Subcutaneous abdominal adipose tissue (tissue), 5 donors: ENCODE data around the gene RRP7A.
"Not testable (repeated sequence)": the region's sequence is repeated elsewhere in the genome, so short reads cannot be mapped to it uniquely, and the experiment has no call there.

ENCODE experiments used
- H3K27ac ChIP-seq: one replicate; pipeline ENCODE4 v1.7.0; 2013; ENCODE audit warnings: low read depth, mild to moderate bottlenecking, inconsistent platforms, low read length, moderate library complexity
- H3K27me3 ChIP-seq, 5 donors: one replicate each; pipeline ENCODE4 v1.7.0; 2013; ENCODE audit warnings: low read length in 5 of 5, inconsistent platforms in 1 of 5; ENCODE audit not compliant: control insufficient read depth in 5 of 5, insufficient read depth in 4 of 5
- H3K36me3 ChIP-seq, 5 donors: one replicate each; pipeline ENCODE4 v1.7.0; 2013; ENCODE audit warnings: low read length in 5 of 5; ENCODE audit not compliant: control insufficient read depth in 5 of 5, insufficient read depth in 5 of 5
- H3K4me1 ChIP-seq, 5 donors: one replicate each; pipeline ENCODE4 v1.7.0; 2013; ENCODE audit warnings: low read length in 5 of 5, mild to moderate bottlenecking in 3 of 5, moderate library complexity in 1 of 5; ENCODE audit not compliant: control insufficient read depth in 5 of 5, insufficient read depth in 5 of 5
- H3K4me3 ChIP-seq, 5 donors: one replicate each; pipeline ENCODE4 v1.7.0; 2013; ENCODE audit warnings: low read length in 5 of 5, low read depth in 1 of 5
- H3K9ac ChIP-seq, 5 donors: one replicate each; pipeline ENCODE4 v1.7.0; 2013; ENCODE audit warnings: low read length in 5 of 5, mild to moderate bottlenecking in 4 of 5, moderate library complexity in 3 of 5
- H3K9me3 ChIP-seq, 5 donors: one replicate each; pipeline ENCODE4 v1.7.0; 2013; ENCODE audit warnings: low read length in 5 of 5; ENCODE audit not compliant: control insufficient read depth in 5 of 5
- donor health status: healthy.
- donor health status: healthy.
- donor health status: healthy.
- donor health status: healthy.
- donor health status: healthy.

Gene RRP7A

GRCh38 chr22:42536634-42537033 lies 17.0 kb upstream of the RRP7A start:
- not testable (repeated sequence) for H3K4me3 ChIP-seq, H3K27ac ChIP-seq, H3K4me1 ChIP-seq, H3K9me3 ChIP-seq, H3K9ac ChIP-seq, H3K27me3 ChIP-seq, H3K36me3 ChIP-seq

- Histone ChIP-seq H3K9me3 (no peaks in the 10 kb centered on the region), H3K9ac (no peak overlapping the region), H3K27me3 (peaks cover 0 to 2% (median 0%) of the 10 kb centered on the region in 5 donors), H3K36me3 (no peaks in the 10 kb centered on the region), H3K4me3 (no peak overlapping the region), H3K27ac (no peak overlapping the region), H3K4me1 (peaks cover 0 to 7% (median 0%) of the 10 kb centered on the region in 5 donors)
Measured at GRCh38 chr22:42536166-42536565, 16.6 kb upstream of the RRP7A start.

GRCh38 chr22:42535082-42535731 lies 15.6 kb upstream of the RRP7A start:
- not testable (repeated sequence) for H3K4me3 ChIP-seq, H3K27me3 ChIP-seq, H3K9ac ChIP-seq, H3K36me3 ChIP-seq, H3K4me1 ChIP-seq, H3K27ac ChIP-seq, H3K9me3 ChIP-seq

GRCh38 chr22:42533638-42533977 lies 14.0 kb upstream of the RRP7A start:
- Histone ChIP-seq H3K4me3 (no peak overlapping the region), H3K36me3 (no peaks in the 10 kb centered on the region), H3K27me3 (peaks cover 0 to 2% (median 0%) of the 10 kb centered on the region in 5 donors), H3K9ac (no peak overlapping the region), H3K4me1 (peaks cover 0 to 4% (median 0%) of the 10 kb centered on the region in 5 donors), H3K27ac (no peak overlapping the region), H3K9me3 (no peaks in the 10 kb centered on the region)

GRCh38 chr22:42531401-42532084 lies 11.9 kb upstream of the RRP7A start:
- H3K4me3 ChIP-seq, H3K36me3 ChIP-seq, H3K27me3 ChIP-seq, H3K4me1 ChIP-seq, H3K9ac ChIP-seq, H3K27ac ChIP-seq, H3K9me3 ChIP-seq: not testable (repeated sequence)

GRCh38 chr22:42529435-42529834 lies 9.8 kb upstream of the RRP7A start:
- not testable (repeated sequence) for H3K9ac ChIP-seq, H3K4me1 ChIP-seq, H3K27me3 ChIP-seq, H3K36me3 ChIP-seq, H3K27ac ChIP-seq, H3K4me3 ChIP-seq, H3K9me3 ChIP-seq

- Histone ChIP-seq H3K36me3 (no peaks in the 10 kb centered on the region), H3K27me3 (peaks cover 0 to 2% (median 0%) of the 10 kb centered on the region in 5 donors), H3K9ac (no peak overlapping the region), H3K4me3 (no peak overlapping the region), H3K9me3 (no peaks in the 10 kb centered on the region), H3K27ac (no peak overlapping the region), H3K4me1 (no peaks in the 10 kb centered on the region)
Measured at GRCh38 chr22:42528591-42529307, 9.2 kb upstream of the RRP7A start.

- Histone ChIP-seq H3K9ac (no peak overlapping the region), H3K27me3 (no peaks in the 10 kb centered on the region)
Measured at GRCh38 chr22:42522546-42522945, 3.0 kb upstream of the RRP7A start.

GRCh38 chr22:42521228-42521546 lies 1.6 kb upstream of the RRP7A start:
- Histone ChIP-seq H3K9me3 (no peaks in the 10 kb centered on the region), H3K27ac (no peak overlapping the region), H3K9ac (no peak overlapping the region), H3K4me1 (peaks cover 2 to 15% (median 10%) of the 10 kb centered on the region in 5 donors), H3K36me3 (peaks cover 0 to 10% (median 7%) of the 10 kb centered on the region in 5 donors), H3K27me3 (no peaks in the 10 kb centered on the region), H3K4me3 (no peak overlapping the region)

More at GRCh38 chr22:42522546-42522945, 3.0 kb upstream of the RRP7A start:
- Histone ChIP-seq H3K4me3 (no peak overlapping the region), H3K9me3 (no peaks in the 10 kb centered on the region), H3K36me3 (peaks cover 0 to 2% (median 0%) of the 10 kb centered on the region in 5 donors), H3K27ac (no peak overlapping the region), H3K4me1 (peaks cover 2 to 15% (median 10%) of the 10 kb centered on the region in 5 donors)
